ENCODE results near the gene PCYT2. TPM values are rescaled to one million over a fixed set of nuclear protein-coding genes. Genes with fewer than 3 reads are reported as not detected.

The PCYT2 gene
- total RNA-seq, 1 experiment from 2014 or later = 151 TPM

GRCh38 chr17:81898885-81899284, 12.3 kb downstream of the PCYT2 start:
- no TSS peak for BruUV-seq (replicated peaks)
- peaks cover 87% of the 10 kb centered on the region for H3K36me3 Mint-ChIP-seq (ENCODE audit: insufficient read depth, unreplicated experiment)
- H3K4me3 Mint-ChIP-seq (ENCODE audit: unreplicated experiment) = no peak overlapping the region
- H3K27me3 Mint-ChIP-seq (ENCODE audit: insufficient read depth, unreplicated experiment) = no peaks in the 10 kb centered on the region
- ChIA-PET POLR2A (no interaction called here), CTCF (no interaction called here)
- peaks cover 5% of the 10 kb centered on the region for H3K36me3 ChIP-seq (ENCODE audit: control insufficient read depth, insufficient read depth, low read length)
- intact Hi-C loops (cut with micrococcal nuclease; ENCODE audit: unreplicated experiment) = no loop called here
- H3K4me3 ChIP-seq (ENCODE audit: low read depth, low read length) = no peak overlapping the region
- peaks cover 7% of the 10 kb centered on the region for H3K4me1 Mint-ChIP-seq (ENCODE audit: low read depth, unreplicated experiment)
- H3K27ac Mint-ChIP-seq (ENCODE audit: unreplicated experiment) = no peak overlapping the region
- DNase-seq = no peak
- no peaks in the 10 kb centered on the region for H3K27me3 ChIP-seq (replicated peaks; ENCODE audit: control insufficient read depth, insufficient read depth, low read length)
- H3K9me3 Mint-ChIP-seq (ENCODE audit: unreplicated experiment) = no peaks in the 10 kb centered on the region
- H3K9me3 ChIP-seq = no peaks in the 10 kb centered on the region
- no peak for TF ChIP-seq CTCF (IDR thresholded peaks at IDR 0.05; ENCODE audit: insufficient read depth in 1 of 2, low read depth in 1 of 2, low read length in 1 of 2, severe bottlenecking in 1 of 2, unreplicated experiment in 1 of 2)
- H3K4me1 ChIP-seq = peaks cover 5% of the 10 kb centered on the region; the same call in 1 of the 2 replicates

GRCh38 chr17:81898029-81898866, 13.0 kb downstream of the PCYT2 start:
- H3K27me3 Mint-ChIP-seq (ENCODE audit: insufficient read depth, unreplicated experiment) = no peaks in the 10 kb centered on the region
- H3K4me1 Mint-ChIP-seq (ENCODE audit: low read depth, unreplicated experiment) = peaks cover 7% of the 10 kb centered on the region
- H3K27me3 ChIP-seq (replicated peaks; ENCODE audit: control insufficient read depth, insufficient read depth, low read length) = no peaks in the 10 kb centered on the region
- no peak for TF ChIP-seq CTCF (IDR thresholded peaks at IDR 0.05; ENCODE audit: insufficient read depth in 1 of 2, low read depth in 1 of 2, low read length in 1 of 2, severe bottlenecking in 1 of 2, unreplicated experiment in 1 of 2)
- H3K4me3 Mint-ChIP-seq (ENCODE audit: unreplicated experiment) = no peak overlapping the region
- no peaks in the 10 kb centered on the region for H3K9me3 Mint-ChIP-seq (ENCODE audit: unreplicated experiment)
- BruUV-seq (replicated peaks) = no TSS peak
- no peaks in the 10 kb centered on the region for H3K9me3 ChIP-seq
- peaks cover 5% of the 10 kb centered on the region for H3K36me3 ChIP-seq (ENCODE audit: control insufficient read depth, insufficient read depth, low read length)
- H3K4me3 ChIP-seq (ENCODE audit: low read depth, low read length) = no peak overlapping the region
- peaks cover 5% of the 10 kb centered on the region; the same call in 1 of the 2 replicates for H3K4me1 ChIP-seq
- DNase-seq = no peak
- peaks cover 87% of the 10 kb centered on the region for H3K36me3 Mint-ChIP-seq (ENCODE audit: insufficient read depth, unreplicated experiment)
- POLR2A ChIA-PET = interaction anchor here (1.6 kb wide), 1 partner anchor 12 kb away, joined by 5 read pairs; no protein-coding TSS in a partner anchor
- H3K27ac Mint-ChIP-seq (ENCODE audit: unreplicated experiment) = no peak overlapping the region
- intact Hi-C loops (cut with micrococcal nuclease; ENCODE audit: unreplicated experiment) = no loop called here
- CTCF ChIA-PET = no interaction called here

- Histone ChIP-seq H3K36me3 (ENCODE audit: control insufficient read depth, insufficient read depth, low read length) (peaks cover 5% of the 10 kb centered on the region), H3K4me1 (peaks cover 6% of the 10 kb centered on the region; the same call in 1 of the 2 replicates), H3K9me3 (no peaks in the 10 kb centered on the region), H3K27me3 (replicated peaks; ENCODE audit: control insufficient read depth, insufficient read depth, low read length) (no peaks in the 10 kb centered on the region), H3K4me3 (ENCODE audit: low read depth, low read length) (no peak overlapping the region)
- H3K36me3 Mint-ChIP-seq (ENCODE audit: insufficient read depth, unreplicated experiment) = peaks cover 89% of the 10 kb centered on the region
- no peak overlapping the region for H3K4me3 Mint-ChIP-seq (ENCODE audit: unreplicated experiment)
- H3K27ac Mint-ChIP-seq (ENCODE audit: unreplicated experiment) = no peak overlapping the region
- no peaks in the 10 kb centered on the region for H3K9me3 Mint-ChIP-seq (ENCODE audit: unreplicated experiment)
- no TSS peak for BruUV-seq (replicated peaks)
- no peaks in the 10 kb centered on the region for H3K27me3 Mint-ChIP-seq (ENCODE audit: insufficient read depth, unreplicated experiment)
- TF ChIP-seq CTCF (IDR thresholded peaks at IDR 0.05; ENCODE audit: insufficient read depth in 1 of 2, low read depth in 1 of 2, low read length in 1 of 2, severe bottlenecking in 1 of 2, unreplicated experiment in 1 of 2) = no peak
- DNase-seq = no peak
- intact Hi-C loops (cut with micrococcal nuclease; ENCODE audit: unreplicated experiment) = no loop called here
- ChIA-PET CTCF (no interaction called here), POLR2A (no interaction called here)
- no peaks in the 10 kb centered on the region for H3K4me1 Mint-ChIP-seq (ENCODE audit: low read depth, unreplicated experiment)
Observed at GRCh38 chr17:81895400-81895799, 15.8 kb downstream of the PCYT2 start.

Data from Caco-2 (cell line).